ENCODE measurements around the gene C15orf39.
"Not testable (repeated sequence)": the region's sequence is repeated elsewhere in the genome, so short reads cannot be mapped to it uniquely, and the experiment has no call there.

C15orf39 gene

GRCh38 chr15:75201616-75202250 lies at the start of gene C15orf39:
TSS of gene C15orf39 (plus strand) at chr15:75201882. CDS start at chr15:75206049, 4,167 bp downstream.
- peak; percentile 20 for DNase-seq

DNA sequence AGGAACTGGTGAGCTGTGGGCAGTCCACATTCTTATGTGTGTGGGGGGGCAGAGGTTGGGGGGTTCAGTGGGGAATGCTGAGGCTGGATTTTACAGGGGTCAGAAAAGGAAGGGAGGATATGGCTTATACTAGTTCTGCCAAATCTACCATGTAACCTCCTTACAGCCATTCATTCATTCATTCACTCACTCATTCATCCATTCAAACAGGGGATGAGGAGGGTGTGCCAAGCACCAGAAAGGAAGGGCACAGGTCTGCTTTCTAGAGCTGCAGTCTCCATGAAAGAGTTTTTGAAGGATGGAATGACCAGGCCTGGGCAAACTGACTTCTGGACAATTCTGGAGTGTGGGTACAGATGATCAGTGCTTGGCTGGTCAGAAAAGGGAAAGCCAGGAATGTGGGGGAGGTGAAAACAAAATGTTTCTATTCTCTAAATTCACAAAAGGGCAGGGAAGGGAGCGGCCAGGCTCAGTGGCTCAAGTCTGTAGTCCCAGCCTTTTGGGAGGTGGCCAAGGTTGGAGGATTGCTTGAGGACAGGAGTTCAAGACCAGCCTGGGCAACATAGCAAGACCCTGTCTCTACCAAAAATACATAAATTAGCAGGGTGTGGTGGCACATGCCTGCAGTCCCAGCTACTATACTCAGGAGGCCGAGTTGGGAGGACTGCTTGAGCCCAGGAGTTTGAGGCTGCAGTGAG lies 49.2 kb upstream of the C15orf39 start:
- no peak for DNase-seq

GRCh38 chr15:75153087-75153486 lies 48.6 kb upstream of the C15orf39 start:
- no peak for DNase-seq

DNA sequence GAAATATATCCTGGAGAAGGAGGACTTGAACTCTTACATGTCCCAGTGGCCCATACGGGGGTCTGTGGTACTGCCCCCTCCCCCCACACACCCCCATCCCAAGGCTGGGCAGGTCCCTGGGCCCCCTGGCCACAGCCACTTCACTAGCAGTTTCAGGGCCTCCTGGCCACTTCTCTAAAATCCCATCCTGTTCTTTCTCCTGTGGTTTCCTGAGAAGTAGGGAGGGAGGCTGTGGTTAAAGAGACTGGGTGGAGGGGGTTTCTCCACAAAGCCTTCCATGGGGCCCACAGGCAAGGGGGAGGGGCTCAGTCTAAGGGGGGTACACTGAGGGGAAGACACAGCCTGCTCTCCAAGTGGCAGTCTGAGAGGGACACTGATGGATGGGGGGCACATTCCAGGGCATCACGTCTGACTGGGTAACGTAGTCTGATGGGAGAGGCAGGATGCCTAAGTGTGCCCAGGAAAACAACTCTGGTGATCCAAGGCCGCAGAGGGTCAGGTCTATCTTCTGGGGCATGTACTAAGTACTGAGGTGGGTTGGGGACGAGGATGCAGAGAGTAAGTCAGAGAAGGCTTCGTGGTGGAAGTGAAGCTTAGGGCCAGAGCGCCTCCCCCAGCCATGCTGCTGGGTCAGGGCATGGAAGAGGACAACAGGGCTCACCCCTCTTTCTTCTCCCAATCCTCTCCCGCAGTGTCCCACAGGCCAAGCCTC lies 48.0 kb upstream of the C15orf39 start:
- DNase-seq = no peak

DNA sequence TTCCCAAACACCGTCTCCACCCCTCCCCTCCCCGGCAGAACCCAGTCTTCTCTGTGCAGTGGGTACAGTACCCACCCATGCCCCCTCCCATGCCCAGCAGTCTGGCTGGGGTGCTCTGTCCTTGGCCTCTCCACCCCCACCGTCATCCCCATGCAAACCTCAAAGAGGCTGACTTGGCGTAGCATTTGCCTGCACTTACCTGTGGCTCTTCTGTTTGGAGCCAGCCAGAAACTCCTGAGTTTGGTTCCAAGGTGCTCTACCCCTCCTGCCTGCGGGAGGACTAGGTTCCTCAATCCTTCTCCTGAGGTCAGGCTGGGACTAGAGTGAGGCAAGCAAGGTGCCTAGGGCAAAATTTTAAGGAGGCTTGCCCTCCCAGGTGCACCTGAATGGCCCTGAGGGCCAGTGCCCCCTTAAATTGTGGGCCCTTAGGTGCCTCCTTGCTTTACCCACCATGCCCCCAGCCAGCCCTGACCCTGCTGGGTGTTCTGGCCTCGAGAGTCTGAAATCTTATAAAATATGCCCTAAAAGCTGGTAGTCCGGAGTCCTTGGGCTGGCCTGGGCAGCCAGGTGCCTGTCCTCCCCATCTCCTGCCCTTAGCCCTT lies 47.1 kb upstream of the C15orf39 start:
- no peak for DNase-seq

- no peak for DNase-seq
Measured at GRCh38 chr15:75156326-75157215, 45.1 kb upstream of the C15orf39 start.

DNA sequence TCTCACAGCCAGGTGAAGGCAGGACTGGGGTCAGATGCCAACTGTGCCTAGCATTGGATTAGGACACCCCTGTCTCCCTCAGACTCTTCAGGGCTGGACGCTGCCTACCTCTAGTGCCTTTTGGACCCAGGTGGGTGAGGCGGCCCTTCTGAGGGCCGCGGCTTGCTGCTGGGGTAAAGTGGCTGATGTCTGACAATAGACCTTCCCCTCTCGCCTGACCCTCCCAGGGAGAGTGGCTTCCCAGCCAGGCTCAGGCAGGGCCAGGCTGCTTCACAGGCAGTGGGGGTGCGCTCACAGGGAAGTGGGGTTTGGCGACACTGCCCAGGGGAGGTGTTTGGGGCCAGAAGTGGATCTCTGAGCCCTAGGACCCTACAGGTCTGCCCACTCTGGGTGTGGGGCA lies 43.3 kb upstream of the C15orf39 start:
- no peak for DNase-seq

GRCh38 chr15:75159244-75159643 lies 42.4 kb upstream of the C15orf39 start:
- DNase-seq = no peak

DNA sequence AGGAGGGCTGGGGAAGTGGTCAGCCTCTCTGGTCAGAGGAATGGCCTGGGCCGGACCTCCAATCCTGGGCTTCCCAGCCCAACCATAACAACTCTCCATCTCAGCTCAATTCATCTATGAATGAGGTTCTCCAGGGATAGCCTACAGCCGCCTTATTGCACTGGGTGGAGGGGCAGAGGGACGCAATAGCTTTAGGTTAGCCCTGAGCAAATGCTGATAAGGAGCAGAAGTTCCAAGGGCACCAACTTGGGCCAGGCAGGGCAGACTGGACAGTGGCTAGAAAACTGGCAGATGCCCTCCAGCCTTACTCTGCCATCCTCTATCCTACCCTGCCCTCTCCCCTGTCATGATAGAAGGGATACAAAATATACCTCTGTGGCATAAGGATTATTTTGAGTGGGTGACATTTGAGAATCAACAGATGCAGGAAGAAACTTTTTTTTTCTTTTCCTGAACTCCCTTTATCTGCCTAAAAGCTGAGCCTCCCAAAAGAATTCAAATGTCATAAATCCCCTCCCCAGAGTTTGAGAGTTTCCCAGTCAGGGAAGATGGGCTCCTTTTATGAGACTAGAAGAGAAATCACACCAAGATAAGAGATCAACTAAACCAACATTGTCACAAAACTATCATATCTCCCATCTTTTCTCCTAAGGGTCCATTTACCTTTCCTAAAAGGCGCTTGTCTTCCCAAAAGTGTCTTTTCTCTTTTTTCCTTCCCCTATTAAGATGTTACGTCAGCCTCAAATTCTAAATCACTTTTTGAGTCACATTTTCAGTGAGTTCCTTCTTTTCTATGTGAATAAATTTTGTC lies 40.4 kb upstream of the C15orf39 start:
- no peak for DNase-seq

DNA sequence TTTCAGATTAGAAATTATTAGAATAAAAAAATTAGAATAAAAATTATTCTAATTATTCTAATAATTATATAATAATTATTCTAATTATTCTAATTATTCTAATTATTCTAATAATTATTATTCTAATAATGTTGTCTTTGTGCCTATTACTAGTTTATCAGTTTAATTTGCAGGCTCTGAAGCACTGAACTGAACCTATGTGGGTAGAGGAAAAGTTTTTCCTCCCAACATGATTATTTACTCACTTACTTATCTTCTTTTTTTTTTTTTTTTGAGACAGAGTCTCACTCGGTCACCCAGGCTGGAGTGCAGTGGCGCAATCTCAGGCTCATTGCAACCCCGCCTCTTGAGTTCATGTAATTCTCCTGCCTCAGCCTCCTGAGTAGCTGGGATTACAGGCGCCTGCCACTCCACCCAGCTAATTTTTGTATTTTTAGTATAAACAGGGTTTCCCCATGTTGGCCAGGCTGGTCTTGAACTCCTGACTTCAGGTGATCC lies 39.7 kb upstream of the C15orf39 start:
- DNase-seq = no peak

- no peak for DNase-seq
Measured at GRCh38 chr15:75163150-75163564, 38.5 kb upstream of the C15orf39 start.

DNA sequence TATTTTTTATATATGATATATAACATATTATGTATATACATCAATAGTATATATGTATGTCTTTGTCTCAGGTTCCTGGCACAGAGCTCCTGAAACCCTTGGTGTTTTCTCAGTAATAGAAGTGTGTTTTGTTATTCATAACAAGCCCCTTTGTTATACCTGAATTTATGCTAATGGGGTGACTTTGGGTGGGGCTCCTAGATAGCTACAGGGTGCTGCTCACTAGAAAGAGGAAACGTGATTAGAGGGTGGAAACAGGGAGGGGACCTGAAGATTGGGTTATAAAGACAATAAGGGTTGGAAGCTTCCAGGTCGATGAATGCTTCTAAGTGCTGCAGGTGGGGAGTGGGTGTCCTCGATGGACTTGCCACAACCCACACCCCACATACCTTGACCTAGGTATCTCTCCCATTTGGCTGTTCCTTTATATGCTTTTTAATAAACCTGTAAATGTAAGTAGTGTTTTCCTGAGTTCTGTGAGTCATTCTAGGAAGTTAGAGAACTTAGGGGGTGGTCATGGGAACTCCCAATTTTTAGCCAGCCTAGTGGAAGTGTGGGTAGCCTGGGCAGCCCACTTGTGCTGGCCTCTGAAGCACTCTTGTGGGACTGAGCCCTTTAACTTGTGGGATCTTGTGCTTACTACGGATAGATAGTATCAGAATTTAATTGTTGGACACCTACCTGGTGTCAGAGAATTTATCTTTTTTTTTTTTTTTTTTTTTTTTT lies 36.9 kb upstream of the C15orf39 start:
- DNase-seq = no peak

GRCh38 chr15:75166489-75167063 lies 35.1 kb upstream of the C15orf39 start:
- DNase-seq = not testable (repeated sequence)

- DNase-seq = no peak
Measured at GRCh38 chr15:75167588-75168350, 33.9 kb upstream of the C15orf39 start.

DNA sequence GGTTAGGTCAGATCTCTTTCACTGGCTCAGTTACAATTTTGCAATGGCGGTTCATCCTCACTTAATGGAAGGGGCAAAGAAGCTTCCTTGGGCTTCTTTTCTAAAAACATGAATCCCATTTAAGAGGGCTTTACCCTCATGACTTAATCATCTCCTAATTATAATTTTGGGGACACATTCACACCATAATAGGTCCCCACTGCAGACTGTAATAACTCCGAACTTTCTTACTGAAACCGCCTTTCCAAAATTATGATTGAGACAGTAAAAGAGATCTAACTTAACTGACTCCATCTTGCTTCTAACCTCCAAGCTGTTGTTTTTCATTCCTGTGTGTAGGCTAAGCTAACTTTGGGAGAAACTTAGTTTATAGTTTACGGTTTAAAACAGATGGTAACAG lies 33.3 kb upstream of the C15orf39 start:
- DNase-seq = no peak

DNA sequence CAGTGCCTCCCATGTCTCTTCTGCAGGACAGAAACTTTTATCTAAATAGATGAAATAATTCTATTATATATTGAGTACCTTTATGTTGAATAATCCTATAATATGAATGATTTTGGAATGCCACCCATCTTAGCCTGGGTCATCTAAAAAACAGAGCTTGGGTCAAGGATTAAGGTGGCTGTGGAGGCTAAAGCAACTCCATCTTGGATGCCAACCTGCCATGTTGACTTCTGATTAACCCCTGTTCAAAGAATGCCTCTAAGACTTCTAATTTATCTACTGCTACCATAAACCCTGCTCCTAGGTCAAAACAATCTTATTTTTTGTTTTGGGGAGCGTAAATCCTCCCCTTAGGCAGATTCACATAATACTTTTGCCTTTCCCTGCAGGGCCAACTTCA lies 31.5 kb upstream of the C15orf39 start:
- DNase-seq = no peak

DNA sequence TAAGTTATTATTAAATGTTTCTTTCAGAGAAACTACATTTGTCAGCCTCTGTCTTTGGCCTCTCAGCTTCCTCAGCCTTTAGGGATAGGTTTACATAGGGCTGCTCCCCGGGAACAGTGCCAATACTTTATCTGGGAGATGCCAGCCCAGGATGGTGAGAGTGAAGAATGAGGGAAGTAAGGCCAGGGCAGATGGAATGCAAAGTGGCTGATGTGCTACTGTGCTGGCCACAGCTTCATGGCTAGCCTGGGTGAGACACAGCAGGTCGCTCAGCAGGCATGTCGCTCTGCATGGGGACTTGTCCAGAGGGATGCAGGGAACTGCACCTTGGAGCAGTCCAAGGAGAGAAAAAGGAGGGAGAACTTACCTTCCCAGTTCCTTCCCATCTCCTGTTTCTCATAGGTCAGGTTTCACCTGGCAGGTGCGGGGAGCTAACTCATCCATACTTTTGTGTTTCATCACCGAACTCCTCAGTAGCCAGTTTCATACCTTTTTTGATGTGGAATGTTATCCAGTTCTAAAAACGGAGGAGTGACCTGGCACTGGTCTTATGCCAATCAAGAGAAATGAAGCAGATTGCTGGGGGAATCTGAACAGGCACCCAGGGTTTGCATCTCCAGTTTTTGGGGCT lies 30.9 kb upstream of the C15orf39 start:
- no peak for DNase-seq

DNA sequence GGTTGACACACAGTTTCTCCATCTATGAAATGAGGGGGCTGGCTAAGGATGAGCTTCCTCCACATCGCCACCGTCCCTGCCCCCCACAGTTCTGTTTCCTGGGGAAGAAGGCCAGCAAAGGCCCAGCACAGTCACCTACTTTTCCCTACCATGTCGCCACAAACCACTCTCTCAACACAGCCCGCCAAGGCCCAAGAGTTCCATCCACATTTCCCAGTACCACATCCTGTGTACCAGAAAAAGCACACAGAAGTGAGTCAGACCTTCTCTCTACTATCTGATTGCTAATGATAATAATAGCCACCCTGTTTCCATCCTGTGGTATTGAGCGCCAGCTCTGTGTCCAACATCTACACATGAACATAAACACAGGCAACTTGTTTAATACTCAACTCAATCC lies 30.3 kb upstream of the C15orf39 start:
- DNase-seq = no peak

DNA sequence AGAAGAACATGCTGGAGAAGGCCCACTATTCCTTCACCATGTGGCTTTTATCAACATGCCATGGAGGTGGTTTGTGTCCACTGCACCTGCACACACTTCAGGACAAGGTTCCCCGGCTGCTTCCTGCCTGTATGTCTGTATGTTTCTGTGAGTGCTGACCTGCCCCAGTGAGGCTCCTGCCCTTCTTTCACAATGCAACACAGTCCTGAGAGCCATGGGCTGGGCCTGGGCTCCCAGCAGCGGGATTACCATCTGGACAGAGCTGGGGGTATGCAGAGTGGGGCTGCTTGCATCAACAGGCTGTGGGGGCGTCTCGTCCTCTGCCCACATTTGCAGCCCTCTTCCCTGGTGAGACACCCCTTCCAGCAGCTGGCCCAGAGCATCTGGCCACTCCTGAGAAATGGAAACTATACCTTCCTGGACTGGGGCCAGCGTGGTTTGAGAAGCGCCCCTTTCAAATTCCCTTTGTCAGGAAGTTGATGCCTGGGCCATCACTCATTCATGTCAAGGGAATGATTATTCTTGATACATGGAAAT lies 29.3 kb upstream of the C15orf39 start:
- no peak for DNase-seq

Data from NCI-H748 treated with DMSO at 0.1 percent for 48 hours (cell line).